K562 (cell line): ENCODE results near the gene SEMA5A. TPM values are rescaled to one million over a fixed set of nuclear protein-coding genes. Genes with fewer than 3 reads are reported as not detected.

Experiments used
- ATAC-seq: fragments of 200-7000 bp; cut with Tn5 transposase; 3 replicates; pipeline ENCODE4 v1.9.1; 2020; ENCODE audit warnings: moderate library complexity
- BruUV-seq: library from RNA; stranded (reverse); fragments of 400-500 nt; replicated peaks from 2 replicates; lab custom pipeline; 2021; lab: Mats Ljungman, UMichigan
- CTCF ChIA-PET: fragments of 300-600 bp; formaldehyde crosslinking; extraction: SDS; loops from one replicate; lab custom pipeline; 2021; ENCODE audit warnings: low intra/inter-chr PET ratio; lab: Yijun Ruan, JAX
- POLR2A ChIA-PET: fragments of 300-600, 350-650 bp; sonication (Branson Sonifier 250); formaldehyde crosslinking; extraction: SDS; loops from one replicate; lab custom pipeline; 2021; ENCODE audit warnings: antibody characterized with exemption, inconsistent platforms; lab: Yijun Ruan, JAX
- DNase-seq, 4 experiments: peaks; one replicate each; pipeline versions ENCODE4 v3.0.0 to v3.0.0-alpha.2; 2011 to 2018; ENCODE audit warnings: low spot score in 3 of 4, mixed read lengths in 3 of 4; ENCODE audit errors: extremely low read depth in 1 of 4
- FAIRE-seq: peaks from 2 replicates; lab custom pipeline; 2011; peaks lifted over from hg19 to GRCh38; lab: Jason Lieb, UNC
- H2AFZ ChIP-seq: 2 replicates; pipeline ENCODE4 v1.6.0; 2011; ENCODE audit warnings: low read depth, low read length, control low read depth, inconsistent platforms
- H3K27ac ChIP-seq: fragments of 200-600 bp; 3 replicates; pipeline ENCODE4 v1.8.0; 2011; ENCODE audit warnings: low read depth, mild to moderate bottlenecking, control low read depth, inconsistent platforms, low read length, moderate library complexity, mixed read lengths; ENCODE audit errors: extremely low read depth
- H3K27me3 ChIP-seq, 2 experiments: fragments of 300-600 bp in 1 of 2; 2 replicates in 1 of 2; 3 replicates in 1 of 2; pipeline versions ENCODE4 v1.6.0 to v1.8.0; 2011; ENCODE audit warnings: inconsistent platforms in 2 of 2, low read length in 2 of 2, mild to moderate bottlenecking in 1 of 2, mixed read lengths in 1 of 2, moderate library complexity in 1 of 2; ENCODE audit not compliant: control insufficient read depth in 2 of 2, insufficient read depth in 2 of 2
- H3K36me3 ChIP-seq: fragments of 300-600 bp; 3 replicates; pipeline ENCODE4 v1.8.0; 2011; ENCODE audit warnings: mild to moderate bottlenecking, low read length, inconsistent platforms; ENCODE audit not compliant: control insufficient read depth, insufficient read depth
- H3K4me1 ChIP-seq, 2 experiments: fragments of 200-600 bp in 1 of 2; replicated peaks in 1 of 2; 2 replicates in 1 of 2; 3 replicates in 1 of 2; pipeline versions ENCODE4 v1.5.1 to v1.8.0; 2011; ENCODE audit warnings: inconsistent platforms in 2 of 2, low read length in 2 of 2, mild to moderate bottlenecking in 1 of 2, mixed read lengths in 1 of 2, moderate library complexity in 1 of 2; ENCODE audit not compliant: control insufficient read depth in 2 of 2, insufficient read depth in 2 of 2
- H3K4me2 ChIP-seq: 2 replicates; pipeline ENCODE4 v1.6.1; 2011; ENCODE audit warnings: low read length, control low read depth, inconsistent platforms, mixed read lengths; ENCODE audit not compliant: insufficient read depth
- H3K4me3 ChIP-seq: fragments of 200-600 bp; sonication (generic), shearing (Covaris generic); 2 replicates; pipeline ENCODE4 v1.5.1; 2016; ENCODE audit warnings: control low read depth, inconsistent platforms
- H3K79me2 ChIP-seq: fragments of 200-600 bp; 3 replicates; pipeline ENCODE4 v1.8.0; 2011; ENCODE audit warnings: low read length, inconsistent platforms; ENCODE audit not compliant: control insufficient read depth, insufficient read depth
- H3K9ac ChIP-seq, 2 experiments: 2 replicates each; pipeline versions ENCODE4 v1.6.0 to v1.6.1; 2011; ENCODE audit warnings: low read depth in 2 of 2, low read length in 2 of 2, control low read depth in 1 of 2, inconsistent platforms in 1 of 2, mild to moderate bottlenecking in 1 of 2, mixed read lengths in 1 of 2; ENCODE audit not compliant: insufficient read depth in 1 of 2
- H3K9me1 ChIP-seq: one replicate; pipeline ENCODE4 v1.6.0; 2011; ENCODE audit warnings: inconsistent platforms, mild to moderate bottlenecking, low read length, moderate library complexity; ENCODE audit not compliant: control insufficient read depth, insufficient read depth
- H3K9me3 ChIP-seq: replicated peaks from 2 replicates; pipeline ENCODE4 v1.5.1; 2011; ENCODE audit warnings: low read depth, low read length, inconsistent platforms; ENCODE audit not compliant: control insufficient read depth, insufficient read depth
- H4K20me1 ChIP-seq: replicated peaks from 2 replicates; pipeline ENCODE4 v1.6.1; 2011; ENCODE audit warnings: low read length, inconsistent platforms, mixed read lengths; ENCODE audit not compliant: control insufficient read depth, insufficient read depth
- CTCF ChIP-seq, 3 experiments: IDR thresholded peaks in 2 of 3; conservative IDR thresholded peaks in 1 of 3; 2 replicates each; pipeline ENCODE4 v1.5.1; 2011 to 2012; ENCODE audit warnings: low read length in 3 of 3, mild to moderate bottlenecking in 3 of 3, control low read depth in 2 of 3, improper control_type of control experiment in 1 of 3, inconsistent platforms in 1 of 3, low read depth in 1 of 3, mixed read lengths in 1 of 3, moderate library complexity in 1 of 3; ENCODE audit not compliant: insufficient read depth in 2 of 3
- RAD21 ChIP-seq, 2 experiments: fragments of 250-450 bp in 1 of 2; fragments of 450-650 bp in 1 of 2; sonication (Bioruptor Pico) in 1 of 2; formaldehyde crosslinking in 1 of 2; IDR thresholded peaks in 1 of 2; conservative IDR thresholded peaks in 1 of 2; 2 replicates each; pipeline versions ENCODE4 v1.4.0 to v1.8.0; 2020 to 2022; ENCODE audit warnings: mild to moderate bottlenecking in 2 of 2, moderate library complexity in 1 of 2
- ZNF444 ChIP-seq: fragments of 250-450 bp; sonication (Bioruptor Pico); IDR thresholded peaks from 2 replicates; pipeline ENCODE4 v1.4.0; 2020; ENCODE audit warnings: mild to moderate bottlenecking, moderate library complexity
- WGBS: fragments of 100-300 bp; shearing (Covaris generic); methylation state at CpG from one replicate; pipeline ENCODE4 v1.1.6; 2016; ENCODE audit warnings: low coverage, mixed read lengths; ENCODE audit not compliant: insufficient coverage; ENCODE audit errors: missing lambda C conversion rate; 5-methylcytosine and 5-hydroxymethylcytosine counted together
- in situ Hi-C: fragments of 300-500 bp; cut with MboI; formaldehyde crosslinking; loops from 4 replicates; pipeline ENCODE4 v1.15.0; 2018; ENCODE audit warnings: inconsistent platforms, mixed read lengths
- intact Hi-C: fragments of 100-400 bp; cut with micrococcal nuclease; formaldehyde crosslinking; loops from 2 replicates; pipeline ENCODE4 v1.14.2; 2022
- polyA plus RNA-seq, 8 experiments: library from polyadenylated mRNA; depleted of rRNA in 4 of 8; stranded (reverse) in 5 of 8; unstranded in 3 of 8; fragments of >200 nt; fragmentation: Nextera tagmentation in 2 of 8; fragmentation: Illumina TruSeq in 1 of 8; extraction: Ambion mirVana in 2 of 8; extraction: Trizol in 1 of 8; gene quantifications; 2 replicates each; pipeline versions ENCODE4 v1.2.1 to v1.2.3, GENCODE V29; 2011 to 2014; ENCODE audit warnings: inconsistent platforms in 1 of 8, missing spikeins in 1 of 8
- total RNA-seq, 7 experiments: library from RNA; depleted of rRNA in 6 of 7; stranded (reverse); fragments of >200 nt in 6 of 7; fragmentation: Illumina TruSeq in 2 of 7; extraction: Trizol in 2 of 7; gene quantifications; 2 replicates each; pipeline versions ENCODE4 v1.2.1 to v1.2.3, GENCODE V29; 2011 to 2021; ENCODE audit warnings: low replicate concordance in 1 of 7

Gene SEMA5A
- total and polyA plus RNA-seq, 9 of the 15 experiments (the other 6 are each of a cell fraction or from before 2014, with no cell fraction given), result 0.02 TPM; not detected in 8

GRCh38 chr5:9156282-9156681, 389.6 kb downstream of the SEMA5A start:
- Histone ChIP-seq H3K4me3 (no peak overlapping the region), H3K27ac (no peak overlapping the region), H3K27me3 (no peaks in the 10 kb centered on the region), H3K36me3 (no peaks in the 10 kb centered on the region), H3K9ac (no peak overlapping the region), H3K79me2 (no peaks in the 10 kb centered on the region), H3K4me1 (no peaks in the 10 kb centered on the region), H3K4me2 (no peak overlapping the region), H3K9me3 (no peaks in the 10 kb centered on the region), H2AFZ (no peak overlapping the region), H3K9me1 (no peaks in the 10 kb centered on the region), H4K20me1 (no peaks in the 10 kb centered on the region)
- ATAC-seq, result peak; percentile 54; the same call in 2 of the 3 replicates
- POLR2A ChIA-PET, result no interaction called here
- TF ChIP-seq ZNF444 (CRISPR knock-in tag), result no peak
- TF ChIP-seq CTCF (IDR thresholded peaks at IDR 0.05 in 2 of 3, conservative IDR thresholded peaks at IDR 0.05 in 1 of 3; ENCODE audit: insufficient read depth in 2 of 3, low read depth in 1 of 3, low read length in 3 of 3), result peak in 2 of 3 experiments; percentile 29 to 30; a peak in 2 of 6 replicates
- peak in 1 of 2 experiments; percentile 30; a peak in 2 of 4 replicates for TF ChIP-seq RAD21 (CRISPR knock-in tag; conservative IDR thresholded peaks at IDR 0.05 in 1 of 2, IDR thresholded peaks at IDR 0.05 in 1 of 2)
- in situ Hi-C loops (no loop called here), intact Hi-C loops (no loop called here)
- BruUV-seq, result no TSS peak
- peak in 1 of 4 experiments; percentile 11 for DNase-seq
- no peak for FAIRE-seq
- WGBS, result 0% methylated on average over 2 of the region's 2 CpGs
- CTCF ChIA-PET, result no interaction called here
